GM19372 (cell line): Measurements from ENCODE around the gene CYTIP.
"Not testable (repeated sequence)": the region's sequence is repeated elsewhere in the genome, so short reads cannot be mapped to it uniquely, and the experiment has no call there.

Experiments
- ATAC-seq: cut with Tn5 transposase; IDR thresholded peaks from one replicate; pipeline ENCODE4 v1.9.1; 2021; ENCODE audit warnings: mild to moderate bottlenecking, low read depth, moderate library complexity; ENCODE audit not compliant: unreplicated experiment

Gene CYTIP

DNA sequence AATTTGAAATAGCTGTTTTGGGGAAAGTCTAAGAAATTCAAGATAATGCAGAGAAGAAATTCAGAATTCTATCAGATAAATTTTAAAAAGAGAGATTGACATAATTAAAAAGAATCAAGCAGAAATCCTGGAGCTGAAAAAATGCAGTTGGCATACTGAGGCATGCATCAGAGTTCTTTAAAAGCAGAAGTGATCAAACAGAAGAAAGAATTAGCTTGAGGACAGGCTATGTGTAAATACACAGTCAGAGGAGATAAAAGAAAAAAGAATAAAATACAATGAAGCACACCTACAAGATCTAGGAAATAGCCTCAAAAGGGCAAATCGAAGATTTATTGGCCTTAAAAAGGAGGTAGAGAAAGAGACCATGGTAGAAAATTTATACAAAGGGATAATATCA, 57.1 kb downstream of the CYTIP start:
- ATAC-seq, result no peak

DNA sequence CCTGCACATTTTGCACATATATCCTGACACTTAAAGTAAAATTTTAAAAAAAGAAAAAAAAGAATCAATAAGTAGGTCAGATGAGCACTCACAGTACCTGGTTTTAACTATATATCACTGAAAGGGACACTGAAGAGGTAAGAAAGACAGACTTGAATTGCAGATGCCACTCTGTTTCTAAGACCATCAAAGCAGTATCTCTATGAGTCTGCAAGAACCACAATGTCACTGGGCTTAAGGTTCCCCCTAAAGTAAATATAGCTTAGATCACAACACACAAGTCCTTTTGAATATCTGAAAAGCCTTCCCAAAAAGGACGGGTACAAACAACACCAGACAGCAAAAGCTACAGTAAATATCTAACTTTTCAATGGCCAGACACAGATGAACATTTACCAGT, 57.6 kb downstream of the CYTIP start:
- ATAC-seq, result no peak

DNA sequence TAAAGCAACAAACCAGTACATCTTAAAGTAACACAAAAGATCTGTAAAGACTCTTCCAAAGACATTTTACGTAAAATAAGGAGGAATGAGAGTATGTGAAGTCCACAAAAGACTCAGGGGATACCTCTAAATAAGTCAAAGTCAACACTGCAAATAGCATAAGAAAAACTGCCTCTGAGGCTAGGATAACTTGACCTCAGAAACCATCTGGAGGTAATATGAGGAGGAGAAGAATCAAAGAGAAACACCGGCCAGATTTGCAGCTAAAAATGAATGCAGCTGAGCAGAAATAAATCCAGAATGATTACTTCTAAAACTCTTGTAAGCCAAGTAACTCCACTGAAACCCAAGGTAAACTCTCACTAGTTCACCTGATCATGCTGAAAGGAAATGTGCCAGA, 66.0 kb downstream of the CYTIP start:
- no peak for ATAC-seq

DNA sequence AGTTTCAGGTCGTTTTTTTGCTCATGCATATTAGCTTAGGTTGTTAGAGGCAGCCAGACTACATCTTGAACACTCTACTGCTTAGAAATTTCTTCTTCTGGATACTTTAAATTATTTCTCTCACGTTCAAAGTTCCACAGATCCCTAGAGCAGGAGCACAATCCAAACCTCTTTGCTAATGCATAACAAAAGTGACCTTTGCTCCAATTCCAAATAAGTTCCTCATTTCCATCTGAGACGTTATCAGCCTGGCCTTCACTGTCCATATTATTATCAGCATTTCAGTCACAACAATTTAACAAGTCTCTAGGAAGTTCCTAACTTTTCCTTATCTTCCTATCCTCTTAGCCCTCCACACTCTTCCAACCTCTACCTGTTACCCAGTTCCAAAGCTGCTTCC, 67.8 kb downstream of the CYTIP start:
- ATAC-seq, result no peak

DNA sequence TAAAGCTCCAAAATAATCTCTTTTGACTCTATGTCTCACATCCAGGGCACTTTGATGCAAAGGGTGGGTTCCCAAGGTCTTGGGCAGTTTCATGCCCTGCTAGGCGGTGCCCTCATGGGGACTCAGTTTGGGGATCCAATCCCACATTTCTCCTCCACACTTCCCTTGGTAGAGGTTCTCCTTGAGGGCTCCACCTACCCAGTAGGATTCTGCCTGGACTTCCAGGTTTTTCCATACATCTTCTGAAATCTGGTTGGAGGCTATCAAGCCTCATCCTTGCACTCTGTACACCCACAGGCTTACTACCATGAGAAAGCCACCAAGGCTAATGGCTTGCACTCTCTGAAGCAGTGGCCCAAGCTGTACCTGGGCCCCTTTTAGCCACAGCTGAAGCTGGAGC, 68.5 kb downstream of the CYTIP start:
- no peak for ATAC-seq

DNA sequence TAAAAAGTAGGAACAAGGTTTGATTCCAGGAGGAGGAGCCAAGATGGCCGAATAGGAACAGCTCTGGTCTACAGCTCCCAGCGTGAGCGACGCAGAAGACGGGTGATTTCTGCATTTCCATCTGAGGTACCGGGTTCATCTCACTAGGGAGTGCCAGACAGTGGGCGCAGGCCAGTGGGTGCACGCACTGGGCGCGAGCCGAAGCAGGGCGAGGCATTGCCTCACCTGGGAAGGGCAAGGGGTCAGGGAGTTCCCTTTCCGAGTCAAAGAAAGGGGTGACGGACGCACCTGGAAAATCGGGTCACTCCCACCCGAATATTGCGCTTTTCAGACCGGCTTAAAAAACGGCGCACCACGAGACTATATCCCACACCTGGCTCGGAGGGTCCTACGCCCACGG, 75.4 kb downstream of the CYTIP start:
- ATAC-seq, result not testable (repeated sequence)

DNA sequence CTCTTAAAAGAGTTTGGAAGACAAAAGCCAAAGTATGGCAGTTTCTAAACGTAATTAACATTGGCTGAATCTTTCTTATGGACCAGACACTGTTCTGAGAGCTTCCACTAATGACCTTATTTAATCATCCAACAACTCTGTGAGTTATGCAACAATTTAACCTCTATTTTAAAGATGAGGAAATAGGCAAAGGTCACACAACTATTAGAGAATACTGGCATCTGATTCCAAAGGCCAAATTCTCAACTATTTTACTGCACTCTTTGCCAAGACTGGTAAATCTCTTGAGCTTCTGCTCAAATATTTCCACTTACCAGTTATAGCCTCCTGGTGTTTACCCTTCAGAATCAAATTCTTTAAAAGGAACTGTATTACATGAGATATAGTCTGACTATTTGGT, 76.2 kb downstream of the CYTIP start:
- ATAC-seq, result no peak
